Stimulated activated naive CD8-positive, alpha-beta T cell treated with anti-CD3 and anti-CD28 coated beads, Interleukin-15, amount 100 ng/mL, for 72 hours (primary cell): ENCODE results near the gene MYO1G.

Source experiments
- ATAC-seq: fragments of 150-1000 bp; cut with Tn5 transposase; 2 replicates; pipeline ENCODE4 v1.10.0; 2021; ENCODE audit warnings: mild to moderate bottlenecking, moderate library complexity
- DNase-seq, 2 donors: peaks; one replicate each; pipeline ENCODE4 v3.0.0; 2021 to 2022
- H3K27ac Mint-ChIP-seq, 2 donors: one replicate each; pipeline ENCODE4 v1.8.0; 2022; ENCODE audit warnings: mild to moderate bottlenecking in 2 of 2, mixed read lengths in 2 of 2, moderate library complexity in 2 of 2
- H3K27me3 Mint-ChIP-seq: one replicate; pipeline ENCODE4 v1.8.0; 2022; ENCODE audit warnings: mixed read lengths
- H3K4me1 Mint-ChIP-seq: one replicate; pipeline ENCODE4 v1.8.0; 2022; ENCODE audit warnings: mild to moderate bottlenecking, mixed read lengths
- H3K4me3 Mint-ChIP-seq, 2 donors: one replicate each; pipeline ENCODE4 v1.8.0; 2022; ENCODE audit warnings: mild to moderate bottlenecking in 2 of 2, mixed read lengths in 2 of 2, moderate library complexity in 1 of 2
- H3K9me3 Mint-ChIP-seq, 2 donors: one replicate each; pipeline ENCODE4 v1.8.0; 2022; ENCODE audit warnings: mixed read lengths in 2 of 2

The MYO1G gene

GRCh38 chr7:44914992-44915607, 63.7 kb downstream of the MYO1G start:
- H3K27me3 Mint-ChIP-seq, result no peaks in the 10 kb centered on the region
- peak; percentile 45 to 89 for DNase-seq
- peak overlapping the region; percentile 50 to 66 for H3K4me3 Mint-ChIP-seq
- H3K4me1 Mint-ChIP-seq, result peaks cover 33% of the 10 kb centered on the region
- no peaks in the 10 kb centered on the region for H3K9me3 Mint-ChIP-seq
- ATAC-seq, result peak; percentile 100
- peak overlapping the region; percentile 90 to 96 for H3K27ac Mint-ChIP-seq

- no peak for ATAC-seq
- peak overlapping the region in 1 of 2 donors; percentile 5 for H3K4me3 Mint-ChIP-seq
- no peaks in the 10 kb centered on the region for H3K9me3 Mint-ChIP-seq
- peaks cover 5% of the 10 kb centered on the region for H3K27me3 Mint-ChIP-seq
- peaks cover 30% of the 10 kb centered on the region for H3K4me1 Mint-ChIP-seq
- no peak for DNase-seq
- H3K27ac Mint-ChIP-seq, result peak overlapping the region; percentile 90 to 92
Observed at GRCh38 chr7:44912775-44913347, 66.0 kb downstream of the MYO1G start.
